Natural killer cell treated with Interleukin-12 subunit alpha and Interleukin-12 subunit beta and Interleukin-15 and Interleukin-18, amount 100 ng/mL, for 72 hours (primary cell): ENCODE results near the gene PIAS2. TPM values are rescaled to one million over a fixed set of nuclear protein-coding genes. Genes with fewer than 3 reads are reported as not detected.

Experiments used
- ATAC-seq, 2 donors: fragments of 150-1000 bp; cut with Tn5 transposase in 1 of 2; sonication (Bioruptor Pico), chemical (Tn5 transposase) in 1 of 2; 2 replicates each; pipeline ENCODE4 v1.10.0; 2021
- DNase-seq: peaks from one replicate; pipeline ENCODE4 v3.0.0; 2022; ENCODE audit warnings: low spot score
- H3K27ac Mint-ChIP-seq, 2 donors: 1 replicate in 1 of 2; 2 replicates in 1 of 2; pipeline ENCODE4 v1.8.0; 2022; ENCODE audit warnings: mixed read lengths in 2 of 2, mild to moderate bottlenecking in 1 of 2, moderate library complexity in 1 of 2
- H3K27me3 Mint-ChIP-seq, 2 donors: 1 replicate in 1 of 2; 2 replicates in 1 of 2; pipeline ENCODE4 v1.8.0; 2022; ENCODE audit warnings: mixed read lengths in 2 of 2
- H3K36me3 Mint-ChIP-seq: one replicate; pipeline ENCODE4 v1.8.0; 2022; ENCODE audit warnings: mixed read lengths
- H3K4me1 Mint-ChIP-seq, 2 donors: 1 replicate in 1 of 2; 2 replicates in 1 of 2; pipeline ENCODE4 v1.8.0; 2022; ENCODE audit warnings: low read depth in 2 of 2, mixed read lengths in 2 of 2, mild to moderate bottlenecking in 1 of 2
- H3K4me3 Mint-ChIP-seq: one replicate; pipeline ENCODE4 v1.8.0; 2022; ENCODE audit warnings: mixed read lengths
- H3K9me3 Mint-ChIP-seq: 2 replicates; pipeline ENCODE4 v1.8.0; 2022; ENCODE audit warnings: mixed read lengths
- total RNA-seq, 2 donors: library from RNA; stranded (reverse); gene quantifications; one replicate each; pipeline ENCODE4 v1.2.3, GENCODE V29; 2022

The PIAS2 gene
- total RNA-seq, 2 donors from 2014 or later = 19.2 to 36.5 TPM

DNA sequence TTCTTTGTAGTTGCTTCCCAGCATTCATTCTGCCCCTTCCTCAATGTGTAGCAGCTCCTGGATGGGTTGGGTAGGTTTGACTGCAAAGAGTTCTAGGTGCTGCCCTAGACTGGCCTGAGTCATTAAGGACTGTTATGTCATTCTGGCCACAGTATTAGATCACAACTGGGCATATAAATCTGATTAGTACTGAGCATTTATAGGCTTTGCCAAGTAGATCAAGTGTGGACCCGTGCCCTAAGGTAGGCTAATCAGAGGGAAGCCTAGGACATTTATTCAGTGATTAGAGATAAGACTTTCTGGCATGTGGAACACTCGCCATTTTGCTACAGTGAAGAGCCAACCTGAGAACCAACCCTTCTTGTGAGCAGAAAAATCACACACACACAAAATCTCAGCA is 2.8 kb upstream of the PIAS2 start:
- no peak for DNase-seq
- no peaks in the 10 kb centered on the region for H3K36me3 Mint-ChIP-seq
- H3K4me1 Mint-ChIP-seq = peaks cover 26 to 27% of the 10 kb centered on the region in 2 donors
- no peak for ATAC-seq
- H3K4me3 Mint-ChIP-seq = no peak overlapping the region
- H3K27me3 Mint-ChIP-seq = no peaks in the 10 kb centered on the region
- H3K9me3 Mint-ChIP-seq = no peaks in the 10 kb centered on the region
- peak overlapping the region in 1 of 2 donors; percentile 40 for H3K27ac Mint-ChIP-seq

DNA sequence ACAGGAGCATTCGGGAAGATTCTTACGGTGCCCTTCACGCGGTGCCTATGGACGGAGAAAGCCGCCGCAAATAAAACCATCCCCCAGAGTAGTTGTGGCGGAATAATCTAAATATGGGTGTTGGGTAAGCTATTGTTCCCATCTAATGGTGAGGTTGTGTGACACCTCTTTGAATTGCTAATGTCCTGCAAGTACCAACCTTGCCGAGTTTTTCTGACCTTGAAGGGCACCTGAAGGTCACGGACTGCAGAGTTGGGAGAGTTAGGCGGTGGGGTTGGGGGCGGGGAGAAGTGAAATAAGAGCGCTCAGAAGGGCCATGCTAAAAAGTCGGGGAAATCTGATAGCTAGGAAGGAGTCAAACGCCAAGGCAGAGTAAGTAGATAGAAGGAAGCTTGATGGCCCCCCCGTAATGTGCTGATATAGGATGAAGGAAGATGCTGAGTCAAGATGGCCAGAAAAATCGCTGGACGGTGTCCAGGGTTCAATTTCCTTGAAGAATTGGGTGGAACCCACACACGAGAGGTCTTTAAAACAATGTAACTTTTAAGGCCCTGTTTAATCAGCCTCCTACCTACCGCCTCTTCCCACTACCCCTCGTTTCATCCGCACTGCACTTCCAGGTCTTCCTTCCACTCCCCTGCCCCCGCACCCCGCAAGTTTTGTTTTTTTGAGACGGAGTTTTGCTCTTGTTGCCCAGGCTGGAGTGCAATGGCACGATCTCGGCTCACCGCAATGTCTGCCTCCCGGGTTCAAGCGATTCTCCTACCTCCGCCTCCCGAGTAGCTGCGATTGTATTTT is 695 bp upstream of the PIAS2 start:
- H3K27ac Mint-ChIP-seq = peak overlapping the region; percentile 58 to 82
- DNase-seq (no peak), ATAC-seq (no peak)
- no peaks in the 10 kb centered on the region for H3K36me3 Mint-ChIP-seq
- H3K27me3 Mint-ChIP-seq = no peaks in the 10 kb centered on the region
- H3K9me3 Mint-ChIP-seq = no peaks in the 10 kb centered on the region
- peaks cover 36 to 39% of the 10 kb centered on the region in 2 donors for H3K4me1 Mint-ChIP-seq
- peak overlapping the region; percentile 90 for H3K4me3 Mint-ChIP-seq

DNA sequence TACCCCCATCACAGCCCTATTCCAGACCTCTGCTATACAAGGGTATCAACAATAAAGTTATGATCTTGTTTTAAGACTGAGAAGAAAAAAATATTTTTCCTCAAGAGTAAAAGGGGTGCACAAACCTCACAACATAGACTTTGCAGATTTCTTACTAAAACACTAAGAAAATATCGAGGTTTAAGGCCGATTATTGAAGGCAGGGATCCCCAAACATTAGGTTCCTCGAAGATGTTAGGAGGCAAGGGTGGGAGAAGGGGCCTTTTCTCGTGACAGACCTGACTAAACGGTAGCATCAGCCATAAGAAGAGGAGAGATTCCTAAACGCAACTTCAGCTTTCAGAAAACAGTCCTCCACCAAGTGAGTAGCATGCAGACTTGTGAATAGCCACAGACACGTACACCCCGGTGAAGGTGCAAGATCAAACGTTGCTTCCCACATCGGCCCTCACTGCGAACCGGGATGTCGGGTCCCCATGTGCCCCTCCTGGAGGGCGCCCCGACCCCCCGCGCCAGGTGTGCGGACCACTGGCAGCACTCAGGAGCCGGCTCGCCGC is 678 bp downstream of the PIAS2 start:
- Mint-ChIP-seq H3K9me3 (no peaks in the 10 kb centered on the region), H3K27me3 (no peaks in the 10 kb centered on the region), H3K27ac (peak overlapping the region; percentile 64 to 81), H3K4me3 (peak overlapping the region; percentile 90), H3K4me1 (peaks cover 36 to 39% of the 10 kb centered on the region in 2 donors), H3K36me3 (no peaks in the 10 kb centered on the region)
- ATAC-seq (peak; percentile 63 to 65), DNase-seq (no peak)

DNA sequence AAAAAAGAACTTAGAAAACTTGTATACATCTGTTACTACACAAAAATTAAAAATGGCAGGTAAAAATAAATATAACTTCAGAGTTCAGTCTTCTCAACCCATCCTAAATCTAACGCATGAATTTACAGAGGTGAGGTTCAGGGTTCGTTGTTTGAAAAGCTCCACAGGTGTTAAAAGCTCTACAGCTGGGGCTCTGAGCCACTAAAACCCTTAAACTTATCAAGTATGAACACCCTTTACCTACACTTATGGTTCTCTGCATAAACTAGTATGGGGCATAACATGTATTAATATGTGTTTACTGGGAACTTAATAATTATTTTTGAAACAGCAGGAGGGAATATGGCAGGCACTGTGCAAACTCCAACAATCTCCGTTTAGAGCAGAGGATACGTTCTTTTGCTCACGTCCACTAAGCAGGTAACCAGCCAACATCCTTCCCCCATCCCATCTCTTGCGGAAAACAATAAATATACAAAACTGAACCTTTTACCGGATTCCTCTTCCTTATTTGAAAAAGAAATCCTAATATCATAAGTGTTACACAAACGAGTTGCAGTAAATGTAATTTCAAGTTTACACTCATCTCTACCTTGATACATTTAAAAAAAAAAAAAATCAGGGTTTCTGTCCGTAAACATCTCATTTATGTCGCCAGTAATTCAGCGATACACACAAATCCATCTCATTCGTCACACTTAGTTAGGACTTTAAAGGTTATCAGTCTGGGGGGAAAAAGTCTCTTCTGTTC is 1.3 kb downstream of the PIAS2 start:
- Mint-ChIP-seq H3K27me3 (no peaks in the 10 kb centered on the region), H3K4me1 (peaks cover 36 to 39% of the 10 kb centered on the region in 2 donors), H3K27ac (peak overlapping the region; percentile 64 to 81), H3K36me3 (no peaks in the 10 kb centered on the region), H3K4me3 (peak overlapping the region; percentile 90), H3K9me3 (no peaks in the 10 kb centered on the region)
- DNase-seq (no peak), ATAC-seq (no peak)

DNA sequence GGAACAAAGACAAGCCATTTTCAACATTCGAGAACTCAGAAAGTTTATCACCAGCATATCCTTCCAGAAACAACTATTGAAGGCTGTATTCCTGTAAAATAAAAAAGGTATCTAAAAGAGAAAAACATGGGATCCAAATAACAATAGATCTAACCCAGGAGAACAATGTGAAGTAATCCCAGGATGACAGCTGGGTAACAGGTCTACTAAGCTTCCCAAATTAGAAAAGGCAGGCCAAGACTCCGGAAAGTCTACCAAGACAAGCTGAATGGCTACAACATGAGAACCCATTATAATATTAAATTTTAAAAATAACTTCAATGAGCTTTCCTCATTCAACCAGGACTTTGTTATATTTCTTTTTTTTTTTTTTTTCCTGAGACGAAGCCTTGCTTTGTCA is 6.5 kb downstream of the PIAS2 start:
- Mint-ChIP-seq H3K36me3 (no peaks in the 10 kb centered on the region), H3K9me3 (no peaks in the 10 kb centered on the region), H3K4me3 (no peak overlapping the region), H3K4me1 (peaks cover 19 to 21% of the 10 kb centered on the region in 2 donors), H3K27me3 (no peaks in the 10 kb centered on the region), H3K27ac (no peak overlapping the region)
- DNase-seq = no peak
- no peak for ATAC-seq

DNA sequence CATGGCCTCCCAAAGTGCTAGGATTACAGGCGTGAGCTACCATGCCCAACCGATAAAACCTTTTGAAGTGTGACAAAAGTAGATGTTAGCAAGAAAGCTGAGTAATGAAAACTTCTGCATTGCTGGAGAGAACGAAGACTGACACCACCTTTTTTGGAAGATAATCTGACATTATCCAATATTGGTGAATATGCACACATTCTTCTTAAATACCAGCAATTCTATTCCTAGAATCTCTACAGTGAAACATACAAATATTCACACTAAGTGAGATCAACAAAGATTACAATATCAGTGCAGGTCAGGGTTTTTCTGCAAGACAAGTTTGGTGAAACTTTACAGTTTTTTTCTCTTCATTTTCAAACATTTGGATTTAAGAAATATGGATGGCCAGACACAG is 7.8 kb downstream of the PIAS2 start:
- H3K27me3 Mint-ChIP-seq = no peaks in the 10 kb centered on the region

DNA sequence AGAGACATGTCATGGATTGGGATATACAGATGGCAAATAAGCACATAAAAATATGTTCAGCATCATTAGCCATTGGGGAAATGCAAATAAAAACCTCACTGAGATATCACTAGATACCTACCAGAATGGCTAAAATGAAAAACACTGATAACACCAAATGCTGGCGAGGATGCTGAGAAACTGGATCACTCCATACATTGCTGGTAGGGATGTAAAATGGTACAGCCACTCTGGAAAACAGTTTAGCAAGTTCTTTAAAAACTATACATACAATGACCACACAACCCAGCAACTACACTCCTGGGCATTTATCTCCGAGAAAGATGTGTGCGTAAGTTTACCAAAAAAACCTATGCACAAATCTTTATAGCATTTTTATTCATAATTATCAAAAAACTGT is 13.9 kb downstream of the PIAS2 start:
- DNase-seq (no peak), ATAC-seq (no peak)
- H3K4me1 Mint-ChIP-seq = peaks cover 5 to 8% of the 10 kb centered on the region in 2 donors

More for the DNA sequence above, 7.8 kb downstream of the PIAS2 start:
- peaks cover 6 to 12% of the 10 kb centered on the region in 2 donors for H3K4me1 Mint-ChIP-seq
- H3K4me3 Mint-ChIP-seq = no peak overlapping the region
- H3K36me3 Mint-ChIP-seq = no peaks in the 10 kb centered on the region
- no peak overlapping the region for H3K27ac Mint-ChIP-seq
- no peak for ATAC-seq
- H3K9me3 Mint-ChIP-seq = no peaks in the 10 kb centered on the region
- DNase-seq = no peak

DNA sequence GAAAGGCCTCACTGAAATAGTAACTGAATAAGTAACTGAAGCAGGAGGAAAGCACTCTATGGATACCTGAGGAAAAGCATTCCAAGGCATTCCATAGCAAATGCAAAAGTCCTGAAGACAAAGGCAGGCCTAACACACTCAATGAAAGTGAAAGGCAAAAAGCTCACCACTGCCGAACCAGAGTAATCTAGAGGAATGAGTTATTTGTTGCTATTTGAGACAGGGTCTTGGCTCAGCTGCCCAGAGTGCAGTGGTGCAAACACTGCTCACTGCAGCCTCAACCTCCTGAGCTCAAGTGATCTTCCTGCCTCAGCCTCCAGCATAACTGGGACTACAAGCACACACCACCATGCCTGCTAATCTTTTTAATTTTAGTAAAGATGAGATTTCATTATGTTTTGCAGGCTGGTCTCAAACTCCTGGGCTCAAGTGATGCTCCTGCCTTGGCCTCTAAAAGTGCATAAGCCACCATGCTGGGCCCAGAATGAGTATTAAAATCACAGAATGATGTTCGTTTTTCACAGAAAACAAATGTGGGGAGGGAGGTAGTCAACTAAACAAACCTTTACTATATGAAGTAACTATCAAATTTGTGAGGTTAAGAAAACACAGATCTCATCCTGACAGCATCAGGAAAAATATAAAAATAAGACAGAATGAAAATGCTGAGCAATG is 17.9 kb downstream of the PIAS2 start:
- no peaks in the 10 kb centered on the region for H3K27me3 Mint-ChIP-seq
- DNase-seq (no peak), ATAC-seq (no peak)
- H3K9me3 Mint-ChIP-seq = no peaks in the 10 kb centered on the region
- peaks cover 5 to 7% of the 10 kb centered on the region in 2 donors for H3K4me1 Mint-ChIP-seq
- no peaks in the 10 kb centered on the region for H3K36me3 Mint-ChIP-seq
- no peak overlapping the region for H3K27ac Mint-ChIP-seq
- H3K4me3 Mint-ChIP-seq = no peak overlapping the region

More for the DNA sequence above, 13.9 kb downstream of the PIAS2 start:
- H3K36me3 Mint-ChIP-seq = no peaks in the 10 kb centered on the region
- no peak overlapping the region for H3K27ac Mint-ChIP-seq
- no peaks in the 10 kb centered on the region for H3K9me3 Mint-ChIP-seq
- H3K27me3 Mint-ChIP-seq = no peaks in the 10 kb centered on the region
- H3K4me3 Mint-ChIP-seq = no peak overlapping the region

DNA sequence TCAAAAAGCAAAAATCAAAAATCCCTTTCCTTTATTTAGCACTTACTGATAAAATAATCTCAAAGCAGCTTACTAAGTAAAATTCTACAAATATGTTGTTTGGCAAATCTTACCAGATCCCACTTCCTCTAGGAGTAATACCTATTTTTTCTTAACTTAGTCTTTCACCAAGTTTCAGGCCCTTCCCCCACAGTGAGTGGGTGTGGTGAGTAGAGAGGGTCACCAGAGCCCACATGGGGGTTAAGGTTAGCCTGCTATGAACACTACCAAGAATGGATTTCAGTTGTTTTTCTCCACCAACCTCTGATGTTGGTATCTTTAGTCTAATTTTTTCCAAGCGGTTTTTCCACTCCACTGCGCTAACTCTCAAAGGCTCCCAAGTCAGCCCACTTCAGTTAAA is 23.2 kb downstream of the PIAS2 start:
- Mint-ChIP-seq H3K27ac (no peak overlapping the region), H3K4me1 (peaks cover 25 to 35% of the 10 kb centered on the region in 2 donors), H3K9me3 (peaks cover under 1% of the 10 kb centered on the region), H3K4me3 (no peak overlapping the region), H3K27me3 (no peaks in the 10 kb centered on the region), H3K36me3 (peaks cover 16% of the 10 kb centered on the region)
- DNase-seq (no peak), ATAC-seq (no peak)

DNA sequence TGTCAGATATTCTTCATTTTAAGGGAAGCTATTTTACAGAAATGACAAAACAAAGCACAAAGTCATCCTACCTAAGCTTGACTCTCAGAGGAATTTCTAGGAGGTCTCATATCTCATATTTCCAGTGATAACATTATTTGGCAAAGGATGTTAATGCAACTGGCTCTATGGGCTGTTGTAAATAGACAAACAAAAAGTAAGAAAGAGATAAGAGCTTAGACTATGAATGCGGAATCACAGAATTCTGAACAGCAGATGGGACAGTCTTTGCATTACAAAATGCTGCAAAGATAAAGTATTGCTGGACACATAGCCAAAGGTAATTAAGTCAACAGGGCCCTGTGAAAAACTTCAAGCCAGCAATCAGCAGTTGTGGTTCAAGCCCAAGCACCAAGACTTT is 23.9 kb downstream of the PIAS2 start:
- ATAC-seq = no peak
- H3K27ac Mint-ChIP-seq = peak overlapping the region in 1 of 2 donors; percentile 7
- no peaks in the 10 kb centered on the region for H3K27me3 Mint-ChIP-seq
- peaks cover 25 to 37% of the 10 kb centered on the region in 2 donors for H3K4me1 Mint-ChIP-seq
- H3K36me3 Mint-ChIP-seq = peaks cover 23% of the 10 kb centered on the region
- H3K4me3 Mint-ChIP-seq = no peak overlapping the region
- DNase-seq = no peak
- H3K9me3 Mint-ChIP-seq = peaks cover 6% of the 10 kb centered on the region

DNA sequence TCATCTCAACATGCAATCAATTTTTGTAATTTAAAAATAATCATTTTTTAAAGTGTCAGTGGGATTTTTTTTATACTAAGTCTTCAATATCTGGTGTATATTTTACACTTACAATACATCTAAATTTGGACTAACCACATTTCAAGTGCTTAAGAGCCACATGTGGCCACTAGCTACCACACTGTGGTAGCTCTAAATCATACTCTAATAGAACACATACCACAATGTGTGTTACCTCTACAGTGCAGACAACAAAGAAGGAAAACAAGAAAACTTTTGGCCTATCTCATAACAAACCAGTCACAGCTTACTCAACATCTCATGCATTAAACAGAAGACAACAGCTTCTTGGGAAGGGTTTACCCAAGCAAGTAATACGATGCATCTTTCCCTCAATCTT is 24.5 kb downstream of the PIAS2 start:
- Mint-ChIP-seq H3K9me3 (peaks cover 6% of the 10 kb centered on the region), H3K36me3 (peaks cover 29% of the 10 kb centered on the region), H3K4me3 (no peak overlapping the region), H3K27me3 (no peaks in the 10 kb centered on the region), H3K4me1 (peaks cover 25 to 37% of the 10 kb centered on the region in 2 donors), H3K27ac (peak overlapping the region in 1 of 2 donors; percentile 7)
- ATAC-seq (no peak), DNase-seq (no peak)

DNA sequence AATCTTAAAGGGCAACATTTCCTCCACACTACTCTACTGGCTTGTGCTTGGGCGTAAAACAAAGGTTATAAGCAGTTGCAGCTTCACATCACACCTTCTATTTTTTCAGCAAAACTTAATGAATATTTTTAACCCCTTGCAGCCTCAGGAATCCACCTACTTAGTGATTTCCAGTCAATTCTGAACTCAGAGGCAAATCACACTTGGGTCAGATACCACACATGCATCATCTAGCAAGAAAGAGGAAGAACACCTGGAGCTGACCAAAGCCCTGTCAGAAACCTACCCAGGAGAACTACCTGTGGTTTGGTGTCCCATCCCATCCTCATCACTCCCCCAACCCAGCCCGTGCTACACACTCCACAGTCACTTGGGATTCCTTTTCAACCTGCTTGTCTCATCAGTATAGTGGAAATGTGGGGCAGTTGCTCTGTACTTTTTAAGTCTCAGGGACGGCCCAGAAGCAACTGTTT is 25.5 kb downstream of the PIAS2 start:
- DNase-seq (no peak), ATAC-seq (peak in 1 of 2 donors; percentile 38)
- peaks cover 6% of the 10 kb centered on the region for H3K9me3 Mint-ChIP-seq
- H3K4me1 Mint-ChIP-seq = peaks cover 25 to 35% of the 10 kb centered on the region in 2 donors
- H3K27me3 Mint-ChIP-seq = no peaks in the 10 kb centered on the region
- H3K36me3 Mint-ChIP-seq = peaks cover 31% of the 10 kb centered on the region
- no peak overlapping the region for H3K27ac Mint-ChIP-seq
- no peak overlapping the region for H3K4me3 Mint-ChIP-seq

DNA sequence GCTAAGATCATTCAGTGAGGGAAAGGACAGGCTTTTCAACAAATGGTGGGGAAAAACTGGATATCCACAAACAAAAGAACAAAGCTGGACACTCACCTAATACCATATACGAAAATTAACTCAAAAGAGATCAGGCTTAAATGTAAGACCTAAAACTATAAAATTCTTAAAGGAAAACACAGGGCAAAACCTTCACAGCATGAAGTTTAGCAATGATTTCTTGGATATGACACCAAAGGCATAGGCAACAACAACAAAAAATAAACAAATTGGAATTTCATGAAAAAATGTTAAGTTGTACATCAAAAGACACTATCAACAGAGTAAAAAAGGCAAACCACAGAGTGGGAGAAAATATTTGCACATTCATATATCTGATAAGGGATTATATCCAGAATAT is 28.3 kb downstream of the PIAS2 start:
- Mint-ChIP-seq H3K27ac (no peak overlapping the region), H3K4me1 (peaks cover 25 to 34% of the 10 kb centered on the region in 2 donors), H3K36me3 (peaks cover 31% of the 10 kb centered on the region), H3K9me3 (peaks cover 6% of the 10 kb centered on the region), H3K27me3 (no peaks in the 10 kb centered on the region), H3K4me3 (no peak overlapping the region)
- DNase-seq (no peak), ATAC-seq (no peak)
